Astrocyte (in vitro differentiated cells and primary cell): ENCODE data around the gene PSMD1. TPM values are rescaled to one million over a fixed set of nuclear protein-coding genes. Genes with fewer than 3 reads are reported as not detected.
"Not testable (repeated sequence)": the region's sequence is repeated elsewhere in the genome, so short reads cannot be mapped to it uniquely, and the experiment has no call there.

Experiments used
- DNase-seq: peaks from one replicate; pipeline ENCODE4 v3.0.0-alpha.2; 2010; ENCODE audit warnings: low read depth
- FAIRE-seq: peaks from 2 replicates; lab custom pipeline; 2011; peaks lifted over from hg19 to GRCh38; lab: Jason Lieb, UNC
- H2AFZ ChIP-seq: 2 replicates; pipeline ENCODE4 v1.6.0; 2012; ENCODE audit warnings: low read depth, low read length, inconsistent platforms
- H3K27ac ChIP-seq: 2 replicates; pipeline ENCODE4 v1.5.1; 2011; ENCODE audit warnings: low read depth, low read length, inconsistent platforms
- H3K27me3 ChIP-seq: 2 replicates; pipeline ENCODE4 v1.6.0; 2011; ENCODE audit warnings: low read length, inconsistent platforms; ENCODE audit not compliant: insufficient read depth
- H3K36me3 ChIP-seq: 2 replicates; pipeline ENCODE4 v1.5.1; 2011; ENCODE audit warnings: low read length, inconsistent platforms; ENCODE audit not compliant: insufficient read depth
- H3K4me1 ChIP-seq: 2 replicates; pipeline ENCODE4 v1.5.1; 2011; ENCODE audit warnings: low read length, inconsistent platforms; ENCODE audit not compliant: insufficient read depth
- H3K4me2 ChIP-seq: 2 replicates; pipeline ENCODE4 v1.6.0; 2012; ENCODE audit warnings: low read length, inconsistent platforms
- H3K4me3 ChIP-seq: 2 replicates; pipeline ENCODE4 v1.5.1; 2011; ENCODE audit warnings: low read depth, mild to moderate bottlenecking, low read length, inconsistent platforms; ENCODE audit not compliant: insufficient read depth
- H3K79me2 ChIP-seq: 2 replicates; pipeline ENCODE4 v1.6.0; 2012; ENCODE audit warnings: mild to moderate bottlenecking, low read length, inconsistent platforms; ENCODE audit not compliant: insufficient read depth
- H3K9ac ChIP-seq: 2 replicates; pipeline ENCODE4 v1.6.0; 2012; ENCODE audit warnings: mild to moderate bottlenecking, low read length, inconsistent platforms
- H3K9me3 ChIP-seq: 2 replicates; pipeline ENCODE4 v1.5.1; 2012; ENCODE audit warnings: low read depth, mild to moderate bottlenecking, low read length, inconsistent platforms; ENCODE audit not compliant: insufficient read depth
- H4K20me1 ChIP-seq: 2 replicates; pipeline ENCODE4 v1.6.0; 2012; ENCODE audit warnings: low read length, inconsistent platforms; ENCODE audit not compliant: insufficient read depth
- H3K27ac Mint-ChIP-seq: one replicate; pipeline ENCODE4 v1.8.0; 2021; ENCODE audit warnings: mild to moderate bottlenecking, mixed read lengths; ENCODE audit not compliant: unreplicated experiment
- H3K27me3 Mint-ChIP-seq: one replicate; pipeline ENCODE4 v1.8.0; 2021; ENCODE audit warnings: low read depth, mixed read lengths; ENCODE audit not compliant: unreplicated experiment
- H3K36me3 Mint-ChIP-seq: one replicate; pipeline ENCODE4 v1.8.0; 2021; ENCODE audit warnings: low read depth, mixed read lengths; ENCODE audit not compliant: unreplicated experiment
- H3K4me1 Mint-ChIP-seq: one replicate; pipeline ENCODE4 v1.8.0; 2021; ENCODE audit warnings: low read depth, mixed read lengths; ENCODE audit not compliant: unreplicated experiment
- H3K4me3 Mint-ChIP-seq: one replicate; pipeline ENCODE4 v1.8.0; 2021; ENCODE audit warnings: mild to moderate bottlenecking, moderate library complexity, mixed read lengths; ENCODE audit not compliant: unreplicated experiment
- H3K9me3 Mint-ChIP-seq: one replicate; pipeline ENCODE4 v1.8.0; 2021; ENCODE audit warnings: mild to moderate bottlenecking, mixed read lengths; ENCODE audit not compliant: unreplicated experiment
- EZH2 ChIP-seq: IDR thresholded peaks from 2 replicates; pipeline ENCODE4 v1.6.1; 2012; ENCODE audit warnings: mild to moderate bottlenecking, low read length, inconsistent platforms; ENCODE audit not compliant: insufficient read depth
- total RNA-seq: library from RNA; stranded (reverse); gene quantifications from 2 replicates; pipeline ENCODE4 v1.2.1, GENCODE V29; 2021
- TF ChIP-seq, protein P1 (sequence below): IDR thresholded peaks from 2 replicates; pipeline ENCODE4 v1.5.1; 2011; ENCODE audit warnings: low read depth, mild to moderate bottlenecking, inconsistent platforms, low read length, moderate library complexity; ENCODE audit not compliant: insufficient read depth

Gene PSMD1
- total RNA-seq, 1 donor from 2014 or later, result 151 TPM

- H3K27me3 Mint-ChIP-seq, result no peaks in the 10 kb centered on the region
- Histone ChIP-seq H3K9ac (no peak overlapping the region), H3K4me3 (no peak overlapping the region), H3K27ac (no peak overlapping the region), H3K27me3 (no peaks in the 10 kb centered on the region), H4K20me1 (peaks cover 72% of the 10 kb centered on the region), H3K36me3 (peaks cover 46% of the 10 kb centered on the region), H3K79me2 (peaks cover 73% of the 10 kb centered on the region), H3K4me1 (peaks cover 16% of the 10 kb centered on the region), H3K4me2 (no peak overlapping the region), H3K9me3 (no peaks in the 10 kb centered on the region), H2AFZ (no peak overlapping the region)
- no peak overlapping the region for H3K4me3 Mint-ChIP-seq
- peaks cover 11% of the 10 kb centered on the region for H3K36me3 Mint-ChIP-seq
- FAIRE-seq (peak; percentile 73), DNase-seq (no peak)
- H3K27ac Mint-ChIP-seq, result no peak overlapping the region
- TF ChIP-seq, protein P1, sequence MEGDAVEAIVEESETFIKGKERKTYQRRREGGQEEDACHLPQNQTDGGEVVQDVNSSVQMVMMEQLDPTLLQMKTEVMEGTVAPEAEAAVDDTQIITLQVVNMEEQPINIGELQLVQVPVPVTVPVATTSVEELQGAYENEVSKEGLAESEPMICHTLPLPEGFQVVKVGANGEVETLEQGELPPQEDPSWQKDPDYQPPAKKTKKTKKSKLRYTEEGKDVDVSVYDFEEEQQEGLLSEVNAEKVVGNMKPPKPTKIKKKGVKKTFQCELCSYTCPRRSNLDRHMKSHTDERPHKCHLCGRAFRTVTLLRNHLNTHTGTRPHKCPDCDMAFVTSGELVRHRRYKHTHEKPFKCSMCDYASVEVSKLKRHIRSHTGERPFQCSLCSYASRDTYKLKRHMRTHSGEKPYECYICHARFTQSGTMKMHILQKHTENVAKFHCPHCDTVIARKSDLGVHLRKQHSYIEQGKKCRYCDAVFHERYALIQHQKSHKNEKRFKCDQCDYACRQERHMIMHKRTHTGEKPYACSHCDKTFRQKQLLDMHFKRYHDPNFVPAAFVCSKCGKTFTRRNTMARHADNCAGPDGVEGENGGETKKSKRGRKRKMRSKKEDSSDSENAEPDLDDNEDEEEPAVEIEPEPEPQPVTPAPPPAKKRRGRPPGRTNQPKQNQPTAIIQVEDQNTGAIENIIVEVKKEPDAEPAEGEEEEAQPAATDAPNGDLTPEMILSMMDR, result no peak
- no peak for TF ChIP-seq EZH2
- no peaks in the 10 kb centered on the region for H3K9me3 Mint-ChIP-seq
- H3K4me1 Mint-ChIP-seq, result peaks cover 20% of the 10 kb centered on the region
These were observed 6.7 kb downstream of the PSMD1 start for GRCh38 chr2:231063347-231063746.

DNA sequence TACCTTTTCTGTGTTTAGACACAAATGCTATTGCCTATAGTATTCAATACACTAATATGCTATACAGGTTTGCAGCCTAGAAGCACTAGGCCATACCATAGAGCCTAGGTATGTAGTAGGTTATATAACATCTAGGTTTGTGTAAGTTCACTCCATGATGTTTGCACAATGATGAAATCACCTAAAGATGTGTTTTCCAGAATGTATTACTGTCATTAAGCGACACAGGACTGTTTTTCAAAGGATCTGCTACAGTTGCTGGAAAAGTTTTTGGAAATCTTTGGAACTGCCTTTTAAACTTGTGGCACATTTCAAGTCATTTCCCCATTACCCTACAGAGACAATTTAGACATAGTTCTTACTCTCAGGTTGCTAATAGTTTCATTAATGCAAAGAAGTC, 9.3 kb downstream of the PSMD1 start:
- Mint-ChIP-seq H3K27me3 (no peaks in the 10 kb centered on the region), H3K36me3 (peaks cover 11% of the 10 kb centered on the region), H3K27ac (no peak overlapping the region), H3K9me3 (no peaks in the 10 kb centered on the region), H3K4me3 (no peak overlapping the region), H3K4me1 (peaks cover 11% of the 10 kb centered on the region)
- no peaks in the 10 kb centered on the region for H3K27me3 ChIP-seq
- H3K9ac ChIP-seq, result no peak overlapping the region
- DNase-seq, result no peak
- no peak overlapping the region for H2AFZ ChIP-seq
- H3K27ac ChIP-seq, result no peak overlapping the region
- peaks cover 53% of the 10 kb centered on the region for H4K20me1 ChIP-seq
- no peak overlapping the region for H3K4me3 ChIP-seq
- FAIRE-seq, result no peak
- H3K9me3 ChIP-seq, result no peaks in the 10 kb centered on the region
- peaks cover 9% of the 10 kb centered on the region for H3K4me1 ChIP-seq
- TF ChIP-seq, protein P1, result no peak
- TF ChIP-seq EZH2, result no peak
- H3K79me2 ChIP-seq, result peaks cover 47% of the 10 kb centered on the region
- no peak overlapping the region for H3K4me2 ChIP-seq
- H3K36me3 ChIP-seq, result peaks cover 64% of the 10 kb centered on the region

DNA sequence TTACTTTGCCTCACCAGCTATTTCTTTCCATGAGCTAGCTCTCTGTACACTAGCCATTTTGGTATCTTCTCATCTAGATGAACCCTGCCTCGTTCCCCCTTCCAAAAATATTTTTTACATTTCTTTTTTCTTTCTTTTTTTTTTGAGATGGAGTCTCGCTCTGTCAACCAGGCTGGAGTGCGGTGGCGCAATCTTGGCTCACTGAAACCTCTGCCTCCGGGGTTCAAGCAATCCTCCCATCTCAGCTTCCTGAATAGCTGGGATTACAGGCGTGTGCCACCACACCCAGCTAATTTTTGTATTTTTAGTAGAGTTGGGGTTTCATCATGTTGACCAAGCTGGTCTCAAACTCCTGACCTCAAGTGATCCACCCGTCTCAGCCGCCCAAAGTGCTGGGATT, 10.9 kb downstream of the PSMD1 start:
- H3K27ac ChIP-seq, H3K4me1 ChIP-seq, DNase-seq, H3K9ac ChIP-seq, H3K36me3 Mint-ChIP-seq, H3K4me2 ChIP-seq, H3K27me3 Mint-ChIP-seq, FAIRE-seq, H3K9me3 Mint-ChIP-seq, H3K4me3 Mint-ChIP-seq, H3K4me3 ChIP-seq, H3K9me3 ChIP-seq, H3K27ac Mint-ChIP-seq, H3K27me3 ChIP-seq, H2AFZ ChIP-seq: not testable (repeated sequence)
- Histone ChIP-seq H3K36me3 (peaks cover 63% of the 10 kb centered on the region), H4K20me1 (peaks cover 44% of the 10 kb centered on the region), H3K79me2 (peaks cover 32% of the 10 kb centered on the region)
- H3K4me1 Mint-ChIP-seq, result peaks cover 10% of the 10 kb centered on the region
